HL-60 (cell line): ENCODE data around the gene TMIGD2.

Experiments
- POLR2AphosphoS5 ChIP-seq: IDR thresholded peaks from 2 replicates; pipeline ENCODE4 v1.6.1; 2012; ENCODE audit warnings: low read depth
- REST ChIP-seq: IDR thresholded peaks from 2 replicates; pipeline ENCODE4 v1.6.1; 2012; ENCODE audit warnings: low read depth; ENCODE audit not compliant: insufficient replicate concordance
- SPI1 ChIP-seq: IDR thresholded peaks from 2 replicates; pipeline ENCODE4 v1.6.1; 2012; ENCODE audit warnings: low read depth, mild to moderate bottlenecking, borderline replicate concordance
- TF ChIP-seq, protein P1 (sequence below): IDR thresholded peaks from one replicate; pipeline ENCODE4 v1.5.1; 2011; ENCODE audit warnings: low read length, control low read depth, inconsistent platforms; ENCODE audit not compliant: insufficient read depth

- TF ChIP-seq, protein P1, sequence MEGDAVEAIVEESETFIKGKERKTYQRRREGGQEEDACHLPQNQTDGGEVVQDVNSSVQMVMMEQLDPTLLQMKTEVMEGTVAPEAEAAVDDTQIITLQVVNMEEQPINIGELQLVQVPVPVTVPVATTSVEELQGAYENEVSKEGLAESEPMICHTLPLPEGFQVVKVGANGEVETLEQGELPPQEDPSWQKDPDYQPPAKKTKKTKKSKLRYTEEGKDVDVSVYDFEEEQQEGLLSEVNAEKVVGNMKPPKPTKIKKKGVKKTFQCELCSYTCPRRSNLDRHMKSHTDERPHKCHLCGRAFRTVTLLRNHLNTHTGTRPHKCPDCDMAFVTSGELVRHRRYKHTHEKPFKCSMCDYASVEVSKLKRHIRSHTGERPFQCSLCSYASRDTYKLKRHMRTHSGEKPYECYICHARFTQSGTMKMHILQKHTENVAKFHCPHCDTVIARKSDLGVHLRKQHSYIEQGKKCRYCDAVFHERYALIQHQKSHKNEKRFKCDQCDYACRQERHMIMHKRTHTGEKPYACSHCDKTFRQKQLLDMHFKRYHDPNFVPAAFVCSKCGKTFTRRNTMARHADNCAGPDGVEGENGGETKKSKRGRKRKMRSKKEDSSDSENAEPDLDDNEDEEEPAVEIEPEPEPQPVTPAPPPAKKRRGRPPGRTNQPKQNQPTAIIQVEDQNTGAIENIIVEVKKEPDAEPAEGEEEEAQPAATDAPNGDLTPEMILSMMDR, result no peak
- no peak for TF ChIP-seq REST
- TF ChIP-seq POLR2AphosphoS5, result no peak
- TF ChIP-seq SPI1, result no peak
These were observed 7.8 kb downstream of the TMIGD2 start for GRCh38 chr19:4294389-4294788.
